ENCODE measurements around the gene EFCAB13.

DNA sequence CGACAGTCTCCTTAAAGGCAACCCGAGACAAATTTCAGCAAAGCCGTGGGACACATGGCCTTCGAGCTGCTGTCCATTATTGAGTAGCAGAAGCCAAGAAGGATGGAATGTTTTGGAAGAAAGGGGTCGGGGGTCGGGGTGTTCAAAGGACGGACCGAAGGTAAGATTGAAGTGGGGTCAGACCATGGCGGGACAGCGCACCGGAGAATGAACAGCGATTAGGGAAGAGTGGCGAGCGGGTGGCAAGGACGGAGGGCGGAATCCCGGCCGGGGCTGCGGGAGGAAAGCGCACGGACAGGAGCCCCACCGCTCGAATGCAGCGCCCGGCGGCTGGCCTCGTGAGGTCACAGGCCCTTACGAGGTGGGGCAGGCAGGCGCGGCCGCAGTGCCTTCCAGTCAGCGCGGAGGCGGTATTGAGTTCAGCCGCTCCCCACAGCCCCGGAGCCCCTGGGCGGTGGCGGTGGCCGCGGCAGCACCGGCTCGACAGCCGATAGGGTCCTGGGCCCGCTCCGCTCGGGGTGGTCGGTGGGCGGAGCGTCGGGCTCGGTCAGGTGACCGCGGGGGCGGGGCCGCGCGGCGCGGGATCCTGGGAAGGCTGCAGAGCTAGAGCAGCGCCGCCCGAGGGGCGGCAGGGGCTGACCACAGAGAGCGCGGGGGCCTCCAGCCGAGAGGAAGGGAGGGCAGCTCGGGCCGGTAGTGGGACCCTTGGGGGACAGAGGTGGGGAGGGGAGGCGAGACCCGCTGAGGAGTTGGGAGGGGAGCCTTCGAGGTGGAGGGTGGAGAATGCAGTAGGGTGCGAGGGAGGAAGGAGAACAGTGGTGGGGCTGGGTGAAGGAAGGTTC is at the start of gene EFCAB13:
- TF ChIP-seq EZH2phosphoT487 (IDR thresholded peaks at IDR 0.05; ENCODE audit: low read length) = no peak
- TF ChIP-seq, protein P1, sequence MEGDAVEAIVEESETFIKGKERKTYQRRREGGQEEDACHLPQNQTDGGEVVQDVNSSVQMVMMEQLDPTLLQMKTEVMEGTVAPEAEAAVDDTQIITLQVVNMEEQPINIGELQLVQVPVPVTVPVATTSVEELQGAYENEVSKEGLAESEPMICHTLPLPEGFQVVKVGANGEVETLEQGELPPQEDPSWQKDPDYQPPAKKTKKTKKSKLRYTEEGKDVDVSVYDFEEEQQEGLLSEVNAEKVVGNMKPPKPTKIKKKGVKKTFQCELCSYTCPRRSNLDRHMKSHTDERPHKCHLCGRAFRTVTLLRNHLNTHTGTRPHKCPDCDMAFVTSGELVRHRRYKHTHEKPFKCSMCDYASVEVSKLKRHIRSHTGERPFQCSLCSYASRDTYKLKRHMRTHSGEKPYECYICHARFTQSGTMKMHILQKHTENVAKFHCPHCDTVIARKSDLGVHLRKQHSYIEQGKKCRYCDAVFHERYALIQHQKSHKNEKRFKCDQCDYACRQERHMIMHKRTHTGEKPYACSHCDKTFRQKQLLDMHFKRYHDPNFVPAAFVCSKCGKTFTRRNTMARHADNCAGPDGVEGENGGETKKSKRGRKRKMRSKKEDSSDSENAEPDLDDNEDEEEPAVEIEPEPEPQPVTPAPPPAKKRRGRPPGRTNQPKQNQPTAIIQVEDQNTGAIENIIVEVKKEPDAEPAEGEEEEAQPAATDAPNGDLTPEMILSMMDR (IDR thresholded peaks at IDR 0.05; ENCODE audit: low read length) = peak; percentile 28
- no peak for TF ChIP-seq EZH2 (optimal IDR thresholded peaks at IDR 0.05; ENCODE audit: low read depth, low read length)

Data from MM.1S (cell line).